HG02610 (cell line): ENCODE data around the gene SOX12.
A peak's percentile ranks its signal among the peaks of the same experiment; 100 is the strongest.

Experiments
- ATAC-seq: cut with Tn5 transposase; IDR thresholded peaks from one replicate; pipeline ENCODE4 v1.9.1; 2021; ENCODE audit warnings: mild to moderate bottlenecking, moderate library complexity; ENCODE audit not compliant: unreplicated experiment

The SOX12 gene

DNA sequence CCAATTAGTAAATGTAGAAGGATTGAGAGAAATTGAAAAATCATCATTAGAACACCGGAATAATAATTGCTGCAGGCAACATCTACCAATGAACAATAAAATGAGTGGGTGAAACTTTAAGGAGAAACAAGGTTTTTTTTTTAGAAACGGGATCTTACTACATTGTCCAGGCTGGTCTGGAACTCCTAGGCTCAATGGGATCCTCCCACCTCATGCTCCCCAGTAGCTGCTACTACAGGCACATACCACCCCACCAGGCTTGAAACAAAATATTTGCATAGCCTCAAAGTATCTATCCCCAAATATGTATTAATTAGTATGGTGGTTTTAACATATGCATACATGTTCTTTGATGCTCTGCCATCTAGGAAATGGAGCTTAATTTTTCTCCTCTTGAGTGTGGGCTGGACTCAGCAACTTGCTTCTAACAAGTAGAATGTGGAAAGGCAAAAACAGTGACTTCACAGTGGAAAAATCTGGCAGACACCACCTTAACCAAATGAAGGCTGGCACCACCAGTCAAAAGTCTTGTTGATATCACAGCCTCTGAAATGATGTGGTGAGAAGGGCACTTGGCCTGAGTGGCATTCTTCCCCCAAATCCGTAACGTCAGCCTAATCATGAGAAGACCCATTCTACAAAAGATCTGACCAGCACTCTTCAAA is 33.7 kb downstream of the SOX12 start:
- ATAC-seq, result no peak

- ATAC-seq, result no peak
Measured at GRCh38 chr20:361561-361960, 36.2 kb downstream of the SOX12 start.

DNA sequence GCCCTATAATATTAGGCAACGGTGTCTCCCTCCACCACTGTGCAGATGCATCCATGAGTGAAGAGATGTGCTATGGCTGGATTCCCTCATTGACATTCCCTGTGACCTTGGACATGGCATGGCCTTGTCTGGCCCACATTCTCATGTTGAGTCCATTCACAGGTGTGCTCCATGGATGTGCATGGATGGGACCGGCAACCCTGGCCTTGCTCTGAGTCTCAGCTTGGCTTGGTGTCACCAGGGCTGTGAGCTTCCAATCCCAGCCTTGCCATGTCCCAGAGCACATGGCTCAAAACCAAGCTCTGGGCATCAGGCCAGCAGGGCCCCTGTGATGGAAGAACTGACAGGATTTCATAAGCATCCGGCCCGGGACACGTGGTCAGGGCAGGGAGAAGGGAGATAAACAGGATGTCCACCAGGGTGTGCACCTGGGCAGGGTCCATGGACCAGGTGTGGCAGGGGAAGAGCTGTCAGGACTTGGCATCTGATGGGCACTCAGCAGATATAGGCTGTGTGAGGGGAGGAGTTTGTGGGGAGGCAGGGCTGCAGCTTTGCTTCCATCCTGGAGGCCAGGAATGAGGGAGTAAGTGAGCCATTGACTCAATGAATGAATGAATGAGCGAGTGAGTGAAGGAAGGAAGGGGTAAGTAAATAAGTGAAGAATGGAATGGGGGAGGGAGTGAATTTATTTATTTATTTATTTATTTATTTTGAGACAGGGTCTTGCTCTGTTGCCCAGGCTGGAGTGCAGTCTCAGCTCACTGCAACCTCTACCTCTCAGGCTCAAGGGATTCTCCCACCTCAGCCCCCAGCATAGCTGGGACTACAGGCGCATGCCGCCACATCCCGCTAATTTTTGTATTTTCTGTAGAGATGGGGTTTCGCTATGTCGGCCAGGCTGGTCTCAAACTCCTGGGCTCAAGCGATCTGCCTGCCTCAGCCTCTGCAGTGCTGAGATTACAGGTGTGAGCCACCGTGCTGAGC is 37.2 kb downstream of the SOX12 start:
- ATAC-seq, result no peak

DNA sequence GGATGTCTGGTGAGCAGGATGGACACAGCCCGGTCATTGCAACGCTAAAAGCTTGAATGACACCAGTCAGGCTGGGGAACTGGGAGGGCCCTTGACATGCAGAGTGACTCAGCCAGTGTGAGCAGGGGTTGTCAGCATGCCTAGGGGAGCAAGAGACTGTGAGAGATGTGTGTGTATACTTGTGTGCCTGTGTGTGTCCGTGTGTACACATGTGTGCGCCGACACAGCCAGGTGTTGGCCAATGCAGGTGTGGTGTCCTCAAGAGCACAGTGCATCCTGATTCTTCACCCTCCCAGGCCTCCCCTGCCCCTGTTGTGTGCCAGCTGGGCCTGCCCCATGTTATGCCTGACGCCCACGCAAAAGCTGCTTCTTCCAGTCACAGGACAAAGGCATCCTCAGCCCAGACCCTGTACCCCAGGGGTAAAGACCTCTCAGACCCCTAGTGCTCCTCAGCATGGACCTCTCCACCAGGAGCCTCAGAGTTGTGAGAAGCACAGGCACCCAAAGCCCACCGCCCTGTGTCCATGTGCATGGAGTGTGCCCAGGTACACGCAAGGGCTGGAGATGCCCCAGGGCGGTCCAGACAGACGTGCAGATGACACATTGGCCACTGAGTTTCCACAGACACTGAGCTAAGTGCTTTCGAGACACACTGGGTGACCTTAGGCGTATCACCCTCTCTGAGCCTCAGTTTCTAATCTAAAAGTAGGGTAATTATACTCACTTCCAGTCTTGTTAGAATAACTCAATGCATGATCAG is 38.1 kb downstream of the SOX12 start:
- no peak for ATAC-seq

- ATAC-seq, result no peak
Measured at GRCh38 chr20:364905-365794, 39.8 kb downstream of the SOX12 start.

- no peak for ATAC-seq
Measured at GRCh38 chr20:366041-366718, 40.8 kb downstream of the SOX12 start.

GRCh38 chr20:366719-367485 is 41.5 kb downstream of the SOX12 start:
- ATAC-seq, result no peak

GRCh38 chr20:367486-367887 is 42.1 kb downstream of the SOX12 start:
- no peak for ATAC-seq

DNA sequence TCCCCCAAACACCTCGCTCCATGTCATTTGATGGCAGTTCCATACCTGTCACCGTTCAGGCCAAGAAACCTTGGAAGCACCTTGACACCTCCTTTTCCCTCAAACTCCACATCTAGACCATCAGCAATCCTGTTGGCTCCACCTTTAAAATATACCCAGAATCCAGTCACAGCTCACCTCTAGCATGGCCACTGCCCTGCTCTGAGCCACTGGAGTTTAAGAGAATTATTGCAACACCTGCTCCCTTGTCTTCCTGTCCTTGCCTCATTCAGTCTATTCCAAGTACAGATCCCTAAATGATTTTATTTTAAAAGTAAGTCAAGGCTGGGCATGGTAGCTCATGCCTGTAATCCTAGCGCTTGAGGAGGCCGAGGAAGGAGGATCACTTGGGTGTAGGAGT is 43.6 kb downstream of the SOX12 start:
- ATAC-seq, result no peak

DNA sequence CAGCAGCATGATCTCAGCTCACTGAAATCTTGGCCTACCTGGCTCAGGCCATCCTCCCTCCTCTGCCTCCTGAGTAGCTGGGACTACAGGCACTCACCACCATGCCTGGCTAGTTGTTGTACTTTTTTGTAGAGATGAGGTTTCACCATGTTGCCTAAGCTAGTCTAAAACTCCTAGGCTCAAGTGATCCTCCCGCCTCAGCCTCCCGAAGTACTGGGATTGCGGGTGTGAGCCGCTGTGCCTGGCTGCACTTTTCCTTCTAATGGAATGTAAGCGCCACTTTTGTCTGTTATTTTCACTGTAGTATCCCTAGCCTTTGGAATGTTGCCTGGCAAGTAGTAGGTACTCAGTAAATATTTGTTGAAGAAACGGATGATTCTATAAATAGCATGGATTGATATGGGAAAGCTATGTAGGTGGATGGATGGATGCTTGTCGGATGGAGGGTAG is 44.8 kb downstream of the SOX12 start:
- no peak for ATAC-seq

DNA sequence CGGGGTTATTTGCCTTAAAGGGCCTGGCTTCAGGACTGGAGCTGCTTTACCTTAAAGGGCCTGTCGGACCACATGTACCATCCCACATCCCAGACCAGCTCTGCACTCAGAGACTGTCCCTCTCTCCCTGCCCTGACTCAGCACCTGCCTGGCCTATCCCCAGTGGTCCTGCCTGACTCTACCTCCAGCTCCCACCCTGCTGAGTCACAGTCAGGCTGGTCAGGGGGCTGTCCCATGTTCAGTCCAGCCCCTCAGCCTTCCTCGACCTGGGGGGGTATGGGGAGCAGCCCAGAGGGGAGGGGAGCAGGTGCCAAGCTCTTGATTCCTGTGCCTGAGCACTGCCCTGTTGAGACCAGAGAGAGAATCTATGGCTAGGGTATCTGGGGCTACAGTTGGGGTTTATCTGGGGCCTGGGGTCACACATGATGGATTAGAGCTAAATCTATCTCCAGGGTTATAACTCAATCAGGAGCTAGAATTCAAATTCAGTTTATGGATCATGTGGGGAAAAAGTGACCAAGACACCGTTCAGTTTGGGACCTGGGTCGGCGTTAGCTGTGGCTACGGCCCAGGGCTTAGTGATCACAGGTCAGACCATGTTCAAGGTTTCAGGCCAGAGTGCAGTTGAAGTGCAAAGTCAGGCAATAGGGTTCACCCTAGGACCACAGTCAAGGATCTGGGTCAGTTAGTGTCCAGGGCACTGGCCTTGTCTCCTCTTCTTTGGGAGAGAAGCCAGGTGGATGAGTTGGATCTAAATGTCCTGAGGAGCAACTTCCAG is 45.8 kb downstream of the SOX12 start:
- ATAC-seq, result no peak

GRCh38 chr20:371755-372542 is 46.6 kb downstream of the SOX12 start:
- ATAC-seq, result no peak

DNA sequence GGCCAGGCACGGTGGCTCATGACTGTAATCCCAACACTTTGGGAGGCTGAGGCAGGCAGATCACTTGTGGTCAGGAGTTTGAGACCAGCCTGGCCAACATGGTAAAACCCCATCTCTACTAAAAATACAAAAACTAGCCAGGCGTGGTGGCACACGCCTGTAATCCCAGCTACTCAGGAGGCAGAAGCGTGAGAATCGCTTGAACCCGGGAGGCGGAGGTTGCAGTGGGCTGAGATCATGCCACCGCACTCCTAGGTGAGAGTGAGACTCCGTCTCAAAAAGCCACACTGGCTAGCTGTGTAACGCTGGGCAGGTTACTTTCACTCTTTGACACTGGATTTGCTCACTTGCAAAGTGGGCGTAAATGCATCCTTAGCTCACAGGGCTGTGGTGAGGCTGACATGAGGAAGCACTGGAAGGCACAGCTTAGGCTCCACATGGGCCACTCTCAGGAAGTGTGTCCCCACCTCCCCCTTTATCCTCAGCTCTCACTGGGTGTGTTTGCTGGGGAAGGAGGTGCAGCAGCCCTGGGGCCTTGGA is 47.3 kb downstream of the SOX12 start:
- ATAC-seq, result peak; percentile 38

DNA sequence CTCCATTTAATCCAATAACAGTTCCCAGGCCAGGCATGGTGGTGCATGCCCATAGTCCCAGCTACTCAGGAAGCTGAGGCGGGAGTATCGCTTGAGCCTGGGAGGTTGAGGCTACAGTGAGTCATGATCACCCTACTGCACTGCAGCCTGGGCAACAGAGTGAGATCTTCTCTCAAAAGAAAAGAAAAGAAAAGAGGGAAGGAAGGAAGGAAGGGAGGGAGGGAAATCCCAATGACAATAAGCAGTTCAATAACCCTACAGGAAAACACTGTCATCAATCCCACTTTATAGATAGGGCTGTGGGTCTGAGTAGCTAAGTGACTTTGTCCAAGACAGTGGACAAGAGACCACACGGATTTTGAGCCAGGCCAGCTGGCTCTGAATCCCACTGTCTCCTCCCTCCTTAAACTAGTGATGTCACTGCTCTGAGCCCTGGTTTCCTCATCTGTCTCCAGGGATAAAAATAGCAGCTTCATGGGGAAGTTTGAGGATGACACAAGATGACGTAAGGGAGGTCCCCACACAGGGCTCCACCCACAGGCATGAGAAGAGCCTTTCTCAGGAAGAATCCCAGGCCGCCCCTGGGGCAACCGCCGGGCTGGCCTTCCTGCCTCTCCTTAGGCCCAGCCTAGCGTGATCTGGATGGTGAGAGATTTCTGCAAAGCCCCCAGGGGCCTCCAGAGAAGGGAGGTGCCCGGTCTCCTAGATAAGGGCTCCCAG is 48.0 kb downstream of the SOX12 start:
- no peak for ATAC-seq

- no peak for ATAC-seq
Measured at GRCh38 chr20:375265-375889, 50.0 kb downstream of the SOX12 start.

DNA sequence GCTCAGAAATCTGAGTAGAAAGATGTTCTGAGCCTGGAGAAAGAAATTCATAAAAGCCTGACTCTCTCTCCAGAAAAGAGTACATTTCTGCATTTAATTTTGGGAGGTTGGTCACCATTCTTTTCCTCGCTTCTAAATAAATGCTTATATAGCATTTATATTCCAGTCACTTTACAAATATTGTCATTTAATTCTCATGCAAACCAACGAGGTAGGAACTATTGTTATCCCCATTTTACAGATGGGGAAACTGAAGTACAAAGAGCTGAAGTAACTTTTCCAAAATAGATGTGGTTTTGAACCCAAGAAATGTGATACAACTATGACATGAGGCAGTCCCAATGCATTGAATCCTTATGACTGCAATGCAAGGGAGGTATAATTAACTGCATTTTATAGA is 50.7 kb downstream of the SOX12 start:
- no peak for ATAC-seq
